ENCODE data around the gene PDE6C.

Gene PDE6C

GRCh38 chr10:93615576-93616235 lies 3.4 kb downstream of the PDE6C start:
- no peak for TF ChIP-seq CTCF (IDR thresholded peaks at IDR 0.05; ENCODE audit: low read depth, low read length)
- DNase-seq (ENCODE audit: extremely low read depth, low read depth), result no peak

GRCh38 chr10:93620925-93621324 lies 8.6 kb downstream of the PDE6C start:
- TF ChIP-seq CTCF (IDR thresholded peaks at IDR 0.05; ENCODE audit: low read depth, low read length), result no peak
- DNase-seq (ENCODE audit: extremely low read depth, low read depth), result no peak

- TF ChIP-seq CTCF (IDR thresholded peaks at IDR 0.05; ENCODE audit: low read depth, low read length), result no peak
- DNase-seq (ENCODE audit: extremely low read depth, low read depth), result no peak
Observed at GRCh38 chr10:93622942-93623341, 10.6 kb downstream of the PDE6C start.

GRCh38 chr10:93628858-93629257 lies 16.5 kb downstream of the PDE6C start:
- no peak for DNase-seq (ENCODE audit: extremely low read depth, low read depth)
- no peak for TF ChIP-seq CTCF (IDR thresholded peaks at IDR 0.05; ENCODE audit: low read depth, low read length)

GRCh38 chr10:93629647-93630305 lies 17.4 kb downstream of the PDE6C start:
- no peak for TF ChIP-seq CTCF (IDR thresholded peaks at IDR 0.05; ENCODE audit: low read depth, low read length)

GRCh38 chr10:93630625-93631557 lies 18.6 kb downstream of the PDE6C start:
- no peak for TF ChIP-seq CTCF (IDR thresholded peaks at IDR 0.05; ENCODE audit: low read depth, low read length)
- DNase-seq (ENCODE audit: extremely low read depth, low read depth), result no peak

More at GRCh38 chr10:93629647-93630305, 17.4 kb downstream of the PDE6C start:
- no peak for DNase-seq (ENCODE audit: extremely low read depth, low read depth)
